SU-DHL-6 (cell line): ENCODE results near the gene SPATA16.

Experiments
- EZH2phosphoT487 ChIP-seq: fragments of 200-600 bp; sonication (generic), shearing (Covaris generic); conservative IDR thresholded peaks from 2 replicates; pipeline ENCODE4 v1.6.1; 2018; ENCODE audit warnings: mild to moderate bottlenecking, antibody characterized with exemption, low read length, moderate library complexity, mixed read lengths
- TF ChIP-seq, protein P1 (sequence below): fragments of 200-600 bp; sonication (generic); IDR thresholded peaks from one replicate; pipeline ENCODE4 v1.5.1; 2017; ENCODE audit warnings: antibody characterized with exemption, mild to moderate bottlenecking, low read length, moderate library complexity; ENCODE audit not compliant: insufficient read depth, poor library complexity, severe bottlenecking

DNA sequence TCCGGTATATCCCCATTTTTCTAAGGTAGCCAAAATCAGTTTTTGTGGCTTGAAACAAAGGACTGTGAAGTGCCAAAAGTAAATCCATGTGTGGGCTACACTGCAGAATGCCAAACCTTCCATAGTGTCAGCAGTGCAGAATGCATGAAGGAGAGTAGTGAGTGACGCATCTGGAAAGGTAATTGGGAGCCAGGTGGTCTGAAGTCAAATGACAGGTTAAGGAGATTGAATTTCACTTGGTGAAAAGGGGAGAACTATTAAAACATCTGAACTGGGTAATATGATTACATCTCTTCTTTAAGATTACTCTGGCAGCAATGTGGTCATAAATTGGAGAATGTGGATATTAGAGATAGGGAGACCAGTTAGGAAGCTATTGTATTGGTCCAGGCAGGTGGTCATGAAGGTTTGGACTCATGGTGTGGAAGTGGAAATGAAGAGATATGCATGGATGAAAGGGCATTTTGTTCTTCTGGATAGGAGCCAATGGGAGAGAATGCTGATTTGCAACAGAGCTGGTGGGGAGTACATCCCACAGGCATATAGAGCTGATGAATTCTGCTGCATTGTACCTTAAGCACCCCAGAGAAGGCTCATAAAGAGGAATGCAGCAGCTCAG lies 272.3 kb downstream of the SPATA16 start:
- TF ChIP-seq, protein P1, sequence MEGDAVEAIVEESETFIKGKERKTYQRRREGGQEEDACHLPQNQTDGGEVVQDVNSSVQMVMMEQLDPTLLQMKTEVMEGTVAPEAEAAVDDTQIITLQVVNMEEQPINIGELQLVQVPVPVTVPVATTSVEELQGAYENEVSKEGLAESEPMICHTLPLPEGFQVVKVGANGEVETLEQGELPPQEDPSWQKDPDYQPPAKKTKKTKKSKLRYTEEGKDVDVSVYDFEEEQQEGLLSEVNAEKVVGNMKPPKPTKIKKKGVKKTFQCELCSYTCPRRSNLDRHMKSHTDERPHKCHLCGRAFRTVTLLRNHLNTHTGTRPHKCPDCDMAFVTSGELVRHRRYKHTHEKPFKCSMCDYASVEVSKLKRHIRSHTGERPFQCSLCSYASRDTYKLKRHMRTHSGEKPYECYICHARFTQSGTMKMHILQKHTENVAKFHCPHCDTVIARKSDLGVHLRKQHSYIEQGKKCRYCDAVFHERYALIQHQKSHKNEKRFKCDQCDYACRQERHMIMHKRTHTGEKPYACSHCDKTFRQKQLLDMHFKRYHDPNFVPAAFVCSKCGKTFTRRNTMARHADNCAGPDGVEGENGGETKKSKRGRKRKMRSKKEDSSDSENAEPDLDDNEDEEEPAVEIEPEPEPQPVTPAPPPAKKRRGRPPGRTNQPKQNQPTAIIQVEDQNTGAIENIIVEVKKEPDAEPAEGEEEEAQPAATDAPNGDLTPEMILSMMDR, result no peak
- no peak for TF ChIP-seq EZH2phosphoT487
